Muscle of arm (tissue), 12 donors: ENCODE measurements around the gene SEMA4D. TPM values are rescaled to one million over a fixed set of nuclear protein-coding genes. Genes with fewer than 3 reads are reported as not detected.

Experiments used
- DNase-seq: peaks from one replicate; pipeline ENCODE4 v3.0.0-alpha.2; 2013
- polyA plus RNA-seq, 12 donors: library from polyadenylated mRNA; unstranded; fragments of 120-200 nt; gene quantifications; one replicate each; pipeline ENCODE4 v1.2.1, GENCODE V29; 2013; ENCODE audit not compliant: insufficient read length in 12 of 12

SEMA4D gene
- polyA plus RNA-seq, 12 donors = 12.7 to 36.6 (median 23.6) TPM; not detected in 1

DNA sequence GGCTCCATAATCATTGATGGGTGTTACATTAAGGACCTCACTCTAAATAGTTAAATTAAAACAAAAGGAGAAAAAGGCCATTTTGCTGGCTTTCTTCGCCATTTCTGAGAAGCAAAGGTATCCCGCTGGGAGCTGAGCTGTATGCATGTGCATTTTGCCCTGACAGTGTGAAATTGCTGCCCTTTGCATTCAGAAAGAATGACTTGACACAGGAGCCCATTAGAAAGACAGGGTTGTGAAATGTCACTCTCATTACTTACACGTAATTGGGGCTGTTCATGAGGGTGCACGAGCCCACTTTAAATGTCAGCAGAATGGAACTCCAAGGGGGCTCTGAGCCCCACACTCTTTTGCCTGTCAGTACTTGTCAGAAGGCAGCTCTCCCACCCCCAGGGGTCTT, 85.0 kb downstream of the SEMA4D start:
- DNase-seq = no peak

DNA sequence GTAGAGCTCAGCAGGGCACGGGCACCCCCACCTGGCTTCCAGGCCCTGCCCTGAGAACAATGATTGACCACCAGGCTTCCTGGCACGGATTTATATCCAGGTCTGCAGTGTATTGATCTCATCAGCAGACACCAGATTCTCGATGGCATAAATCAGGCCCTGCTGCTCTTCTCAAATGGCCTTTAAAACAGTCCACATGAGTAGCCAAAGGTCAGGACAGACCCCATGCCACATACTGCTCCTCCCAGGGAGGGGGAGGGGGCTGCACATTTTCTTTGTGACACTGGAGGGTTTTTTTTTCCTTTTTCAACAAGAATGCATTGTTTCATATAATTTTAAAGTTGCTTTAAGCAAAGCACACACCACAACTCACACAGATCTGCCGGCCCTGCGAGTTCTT, 85.4 kb downstream of the SEMA4D start:
- DNase-seq = no peak

DNA sequence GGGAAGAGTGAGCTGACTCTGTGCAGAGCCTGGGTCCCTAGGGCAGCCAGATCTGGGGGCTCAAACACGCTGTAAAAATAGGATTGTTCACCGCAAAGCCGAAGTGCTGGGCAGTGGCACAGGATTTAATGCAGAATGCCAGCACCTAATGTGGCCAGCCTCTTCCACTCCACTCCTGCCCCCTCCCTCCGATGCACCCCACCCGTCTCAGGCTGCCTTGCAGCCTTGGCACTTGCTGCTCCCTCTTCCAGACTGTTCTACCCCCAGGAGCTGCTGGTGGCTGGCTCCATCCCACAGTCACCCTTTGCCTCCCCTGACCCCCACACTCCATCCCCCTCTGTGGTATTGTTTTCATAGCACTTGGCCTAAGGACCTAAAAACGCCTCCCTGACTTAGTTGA, 86.2 kb downstream of the SEMA4D start:
- no peak for DNase-seq

DNA sequence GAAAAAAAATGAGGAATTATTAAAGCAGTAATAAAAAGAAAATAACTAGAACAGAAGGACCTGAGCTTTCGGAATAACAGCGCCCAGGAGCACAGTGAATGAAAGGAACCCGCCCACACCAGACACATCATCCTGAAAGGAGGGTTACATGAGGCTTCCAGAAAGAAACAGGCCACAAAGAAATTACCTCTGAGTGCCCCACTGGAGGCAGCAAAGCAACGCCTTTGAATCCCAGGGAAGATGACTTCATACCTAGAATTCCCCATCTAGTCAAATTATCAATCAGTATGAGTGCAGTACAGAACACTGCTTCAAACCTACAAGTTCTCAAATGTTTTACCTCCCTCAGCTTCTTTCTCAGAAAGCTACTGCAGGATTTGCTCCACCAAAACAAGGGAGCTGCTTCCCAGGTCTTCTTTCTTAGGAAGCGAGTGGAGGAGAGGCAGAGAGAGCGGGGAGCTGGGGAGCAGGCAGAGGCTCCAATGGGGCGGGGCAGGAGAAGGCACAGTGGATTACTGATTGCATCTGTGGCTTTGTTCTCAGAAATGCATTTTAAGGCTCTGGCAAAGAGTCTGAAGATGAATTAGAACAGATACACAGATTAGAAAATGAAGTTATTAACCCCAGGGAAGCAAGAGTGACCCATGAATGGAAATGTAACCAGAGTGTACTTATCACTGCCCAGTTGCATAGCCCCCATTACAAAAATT, 87.1 kb downstream of the SEMA4D start:
- no peak for DNase-seq

DNA sequence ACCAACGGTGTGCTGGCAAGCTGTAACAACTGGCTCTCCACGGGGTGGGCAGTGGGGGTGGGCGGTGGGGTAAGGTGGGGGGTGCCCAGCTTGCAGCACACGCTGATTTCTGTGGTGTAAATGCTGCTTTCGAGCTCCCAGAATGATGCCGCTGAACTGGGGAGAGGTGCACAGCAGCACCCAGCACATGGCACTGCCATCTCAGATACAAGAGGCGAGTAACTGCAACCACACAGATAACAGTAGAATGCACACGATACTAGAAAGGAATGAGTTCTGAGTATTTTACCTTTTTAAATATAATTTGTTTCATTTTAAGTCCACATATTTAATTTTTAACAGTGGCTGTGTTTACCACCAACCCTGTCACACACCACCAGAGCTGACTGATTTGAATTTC, 87.9 kb downstream of the SEMA4D start:
- DNase-seq = no peak

DNA sequence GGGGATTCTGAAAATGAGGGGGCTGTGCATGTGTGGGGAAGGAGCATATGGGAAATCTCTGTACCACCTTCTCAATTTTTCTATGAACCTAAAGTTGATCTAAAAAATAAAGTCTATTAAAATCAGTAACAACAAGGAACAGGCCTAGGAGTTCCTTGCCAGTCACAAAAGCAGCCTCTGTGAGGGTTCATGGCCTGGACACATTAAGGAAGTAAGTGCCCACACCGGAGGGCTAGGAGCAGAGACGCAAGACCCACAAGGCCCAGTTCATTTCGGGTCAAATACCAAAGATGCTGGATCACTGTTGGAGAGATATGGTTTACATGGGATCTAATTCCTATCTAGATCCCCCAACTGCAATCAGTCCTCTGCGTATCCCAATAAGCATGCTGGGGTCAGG, 88.4 kb downstream of the SEMA4D start:
- no peak for DNase-seq

DNA sequence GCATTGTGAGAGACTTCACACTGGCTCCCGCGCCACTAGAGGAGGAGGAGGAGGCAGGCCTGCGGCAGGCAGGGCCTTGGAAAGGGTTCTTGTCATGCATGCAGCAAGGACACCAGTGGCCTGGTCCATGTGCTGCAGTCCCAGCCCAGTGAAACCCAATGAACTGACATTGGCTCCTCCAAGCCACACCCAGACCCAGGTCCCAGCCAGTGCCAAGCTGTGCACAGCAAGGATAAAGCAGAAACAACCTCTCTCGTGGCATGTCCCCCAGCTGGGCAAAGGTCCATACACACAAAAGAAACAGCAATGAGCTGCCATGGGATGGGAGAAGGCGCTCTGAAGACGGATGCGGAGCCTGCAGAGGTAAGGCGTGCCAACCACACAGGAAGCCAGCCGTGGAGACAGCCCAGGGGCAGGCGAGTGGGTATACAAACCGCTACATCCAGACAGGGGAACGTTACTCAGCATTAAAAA, 89.2 kb downstream of the SEMA4D start:
- DNase-seq = no peak

DNA sequence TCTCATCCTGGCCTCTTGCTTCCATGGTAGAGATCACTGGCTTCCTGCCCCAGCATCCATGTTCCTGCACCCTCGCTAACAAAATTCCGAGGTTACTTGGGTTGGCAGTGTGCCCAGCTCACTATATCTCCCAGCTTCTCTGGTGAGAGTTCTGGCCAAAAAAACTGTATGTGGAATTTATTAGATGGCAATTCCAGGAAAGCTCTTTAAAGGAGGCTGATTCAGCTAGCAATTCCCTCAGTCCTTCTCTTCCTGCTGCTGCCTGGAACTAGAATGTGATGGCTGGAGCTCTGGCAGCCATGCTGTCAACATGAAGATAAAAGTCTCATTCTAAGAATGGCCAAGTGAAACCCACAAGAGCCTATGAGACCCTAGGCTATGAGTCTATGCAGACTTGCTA, 90.8 kb downstream of the SEMA4D start:
- no peak for DNase-seq

DNA sequence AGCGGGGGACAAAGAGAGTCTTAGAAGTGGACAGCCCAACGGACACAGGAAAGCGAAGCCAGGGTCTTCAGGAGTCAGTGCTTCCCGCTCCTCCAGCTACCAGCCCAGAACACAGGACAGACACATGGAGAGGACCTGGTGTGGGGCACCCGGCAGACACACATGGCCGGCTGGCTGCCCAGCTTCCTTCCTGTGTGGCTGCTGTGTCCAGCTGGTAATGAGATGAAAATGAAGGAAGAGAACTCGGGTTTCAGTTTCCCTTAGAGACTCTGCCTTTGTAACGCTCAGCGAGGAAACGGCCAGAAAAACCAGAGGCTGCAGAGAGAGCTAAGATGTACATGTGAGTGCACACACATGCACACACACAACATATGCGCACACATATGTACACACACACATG, 92.1 kb downstream of the SEMA4D start:
- peak; percentile 53 for DNase-seq

DNA sequence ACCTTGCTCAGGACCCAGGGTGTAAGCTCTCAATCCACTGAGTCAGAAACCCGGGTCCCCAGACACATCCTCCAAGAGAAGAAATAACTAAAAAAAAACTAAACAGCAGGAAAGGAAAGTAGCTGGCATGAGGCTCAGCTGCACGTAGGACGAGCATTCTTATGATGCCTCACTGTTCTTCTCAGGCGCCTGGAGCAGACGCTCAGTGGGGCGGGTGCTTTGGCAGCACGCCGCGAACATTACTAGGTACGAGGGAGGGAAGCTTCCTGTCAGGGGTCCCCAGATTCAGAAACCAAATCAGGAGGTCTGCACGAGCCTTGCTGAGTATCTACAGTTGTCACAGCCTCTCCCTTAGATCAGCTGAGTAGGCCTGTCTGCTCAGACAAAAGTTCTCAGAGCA, 93.8 kb downstream of the SEMA4D start:
- no peak for DNase-seq

DNA sequence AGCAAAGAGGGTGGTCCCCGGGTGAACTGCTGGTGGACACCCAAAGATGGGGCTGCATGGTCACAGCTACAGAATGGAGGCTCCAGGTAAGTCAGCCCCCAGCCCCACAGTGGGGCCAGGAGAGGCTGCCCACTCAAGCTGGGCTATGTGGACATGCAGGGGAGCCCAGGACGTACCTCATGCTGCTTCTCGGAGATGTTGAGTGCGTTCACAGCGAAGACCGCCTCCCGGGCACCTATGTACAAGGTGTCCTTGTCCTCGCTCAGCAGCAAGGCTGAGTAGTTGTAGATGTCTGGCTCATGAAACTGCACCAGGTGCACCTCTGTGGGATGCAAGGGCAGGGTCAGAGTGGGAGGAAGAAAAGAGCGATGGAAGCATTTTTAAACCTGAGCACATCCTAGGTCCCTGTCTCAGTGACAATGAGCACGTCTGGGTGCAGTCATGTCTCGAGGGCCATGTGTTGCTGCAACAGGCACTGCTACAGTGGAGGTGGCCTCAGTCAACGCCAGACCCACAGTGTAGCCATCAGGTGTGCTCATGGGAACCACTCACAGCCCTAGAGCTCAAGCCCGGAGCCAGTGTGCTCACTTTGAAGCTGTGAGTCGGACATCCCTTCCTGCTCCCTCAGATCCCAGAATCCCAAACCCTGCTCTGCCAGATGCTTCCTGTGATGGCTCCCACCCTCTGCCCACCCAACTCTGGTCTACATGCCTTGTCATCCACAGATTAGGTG, 95.1 kb downstream of the SEMA4D start:
- DNase-seq = no peak

DNA sequence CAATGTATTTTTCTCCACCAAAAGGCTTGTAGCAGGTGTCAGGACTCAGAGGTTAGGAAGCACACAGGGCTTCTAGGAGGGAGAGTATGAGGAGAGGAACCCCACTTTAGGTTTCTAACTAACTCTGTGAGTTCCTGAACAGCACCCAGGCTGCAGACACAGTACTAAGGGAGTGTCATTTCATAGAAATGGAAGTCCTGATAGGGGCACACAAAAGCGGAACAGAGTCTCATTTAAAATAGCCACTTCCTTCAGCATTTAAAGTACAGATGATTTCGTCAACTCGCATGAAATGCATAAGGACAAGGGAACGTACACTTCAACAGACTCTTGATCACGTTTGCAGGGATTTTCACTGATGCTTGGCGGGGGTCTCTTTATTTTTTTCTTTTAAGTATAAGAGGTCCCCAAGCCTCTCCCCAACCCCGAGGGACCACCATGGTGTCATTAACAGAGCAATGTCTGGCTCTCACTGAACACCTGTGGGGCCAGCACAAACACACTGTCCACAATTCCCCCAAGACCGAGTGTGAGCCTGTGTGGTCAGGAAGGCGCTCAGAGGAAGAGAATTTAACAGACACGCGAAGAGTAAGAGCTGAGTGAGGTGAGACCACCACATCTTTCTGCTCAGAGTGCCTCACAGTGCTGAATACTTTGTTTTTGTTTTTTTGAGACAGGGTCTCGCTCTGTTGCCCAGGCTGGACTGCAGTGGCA, 97.4 kb downstream of the SEMA4D start:
- DNase-seq = no peak

DNA sequence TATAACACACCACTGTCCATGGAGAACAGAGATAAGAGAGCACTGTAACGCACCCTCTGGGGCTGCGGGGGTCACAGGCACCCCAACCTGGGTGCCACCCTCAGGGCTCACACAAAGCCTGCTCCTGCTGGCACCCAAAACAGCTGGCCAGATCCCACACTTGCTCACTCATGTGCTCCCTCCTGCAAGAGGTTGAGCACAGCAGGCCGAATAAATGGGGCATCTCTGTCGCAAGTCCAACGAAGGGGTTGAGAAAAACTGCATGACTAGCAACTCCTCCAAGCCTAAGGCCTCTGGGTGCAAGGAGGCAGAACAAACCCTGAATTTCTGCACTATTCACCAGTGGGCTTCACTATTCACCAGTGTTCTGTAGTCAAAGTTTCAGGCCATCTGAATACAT, 99.3 kb downstream of the SEMA4D start:
- DNase-seq = no peak

DNA sequence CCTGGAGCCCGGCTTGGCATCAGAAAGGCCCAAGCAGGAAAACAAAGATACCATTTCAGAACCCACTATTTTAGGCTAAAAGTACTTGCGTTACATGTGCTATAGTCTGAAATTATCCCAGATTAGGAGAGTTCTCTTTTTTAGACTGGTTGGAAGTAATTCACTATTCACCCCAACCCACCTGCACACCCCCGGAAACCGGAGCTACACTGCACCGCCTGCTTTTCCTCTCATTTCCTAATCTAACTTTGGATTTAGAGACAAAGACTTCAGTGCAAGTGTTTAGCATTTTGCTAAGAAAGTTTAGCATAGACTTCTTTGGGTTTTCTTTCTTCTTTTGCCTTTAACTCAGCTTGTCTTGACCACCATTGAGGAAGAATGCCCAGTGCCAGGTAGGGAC, 100.4 kb downstream of the SEMA4D start:
- DNase-seq = no peak

DNA sequence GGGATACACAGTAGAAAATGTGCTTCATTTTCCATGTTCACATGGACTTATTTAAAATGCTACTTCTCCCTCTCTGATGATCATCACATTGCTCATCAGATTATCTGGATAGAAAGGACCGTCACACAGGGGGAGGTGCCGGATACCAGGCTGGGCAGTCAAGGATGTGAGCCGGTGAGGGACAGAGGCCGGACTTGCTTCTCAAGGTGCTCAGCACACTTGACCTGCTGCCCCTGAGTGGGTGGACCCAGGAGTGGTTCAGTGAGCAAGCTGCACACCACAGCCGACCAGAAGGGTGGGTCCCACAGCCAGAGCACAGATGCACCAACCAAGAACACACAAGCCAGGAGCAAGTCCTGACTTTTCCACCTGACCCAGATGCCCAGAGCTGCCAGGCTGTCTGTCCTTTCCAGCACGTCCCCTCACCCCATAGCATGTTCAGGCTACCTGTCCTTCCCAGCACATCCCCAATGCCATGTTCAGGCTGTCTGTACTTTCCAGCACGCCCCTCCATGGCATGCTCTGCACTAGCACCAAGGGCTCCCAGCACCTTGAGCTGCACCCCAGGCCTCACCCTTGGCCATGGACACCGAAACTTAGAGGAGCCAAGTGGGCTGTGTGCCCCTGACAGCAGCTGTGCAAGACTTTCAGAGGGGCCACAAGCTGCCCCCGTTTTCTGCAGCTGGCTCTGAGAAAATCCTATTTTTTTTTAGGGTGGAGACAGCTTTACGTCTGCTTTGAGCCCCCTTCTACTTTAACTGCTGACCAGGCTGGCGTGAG, 101.8 kb downstream of the SEMA4D start:
- DNase-seq = no peak

DNA sequence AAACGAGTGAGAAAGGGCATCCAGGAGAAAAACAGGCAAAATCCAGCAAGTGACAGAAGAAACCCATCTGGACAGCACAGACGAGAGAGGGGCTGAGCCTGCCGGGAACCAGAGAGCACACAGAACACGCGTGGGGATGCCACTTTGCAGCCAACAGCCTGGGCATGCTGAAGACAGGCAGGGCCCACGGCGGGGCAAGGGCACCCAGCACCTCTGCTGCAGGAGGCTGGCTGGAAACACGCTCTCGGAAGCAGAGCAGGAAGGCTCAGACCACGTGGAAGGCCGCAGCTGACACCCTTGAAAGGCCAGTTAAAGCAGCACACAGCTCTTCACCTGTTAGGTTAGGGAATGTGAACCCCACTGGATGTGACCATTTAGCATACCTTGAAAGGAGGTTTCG, 103.5 kb downstream of the SEMA4D start:
- no peak for DNase-seq

DNA sequence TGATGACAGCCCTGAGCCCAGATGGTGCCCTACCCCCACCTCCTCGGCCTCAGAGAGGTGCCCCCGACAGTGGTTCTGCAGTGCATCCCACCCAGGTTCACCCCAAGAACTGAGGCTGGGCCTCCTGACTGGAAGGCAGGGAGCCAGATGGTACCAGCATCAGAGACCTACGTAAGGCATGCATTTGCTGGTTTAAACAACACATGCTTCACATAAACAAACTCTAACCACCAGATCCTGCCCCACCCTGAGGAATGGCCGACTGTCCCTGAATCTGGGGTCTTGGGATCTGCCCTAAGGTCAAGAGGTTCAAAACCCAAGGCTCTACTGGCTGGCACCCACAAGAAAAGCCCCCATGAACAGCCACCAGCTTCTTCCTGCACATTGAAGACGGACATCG, 106.3 kb downstream of the SEMA4D start:
- DNase-seq = no peak

DNA sequence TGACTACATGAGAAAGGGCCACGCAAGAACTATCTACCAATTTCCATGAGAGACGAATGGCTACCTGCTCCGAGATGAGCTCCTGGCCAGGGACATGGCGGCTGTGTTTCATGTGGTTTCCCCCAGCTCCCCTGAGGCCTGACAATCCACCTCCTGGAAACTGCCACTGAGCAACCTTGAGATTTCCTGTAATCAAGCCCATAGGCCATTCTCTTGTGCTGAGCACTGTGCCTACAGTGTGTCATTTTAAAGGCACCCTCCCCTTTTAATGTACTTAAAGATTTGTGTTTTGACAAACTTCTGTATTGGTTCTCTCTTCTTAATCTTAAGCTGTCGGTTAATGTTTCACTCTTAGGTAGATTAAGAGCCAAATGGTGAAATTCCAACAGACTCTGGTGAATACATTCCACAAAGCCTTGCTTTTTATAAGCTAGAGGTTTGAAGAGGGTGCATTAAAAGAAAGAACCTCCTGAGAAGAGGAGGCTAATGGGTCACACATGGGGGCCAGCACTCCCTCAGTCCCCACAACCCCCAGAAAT, 107.3 kb downstream of the SEMA4D start:
- DNase-seq = no peak

DNA sequence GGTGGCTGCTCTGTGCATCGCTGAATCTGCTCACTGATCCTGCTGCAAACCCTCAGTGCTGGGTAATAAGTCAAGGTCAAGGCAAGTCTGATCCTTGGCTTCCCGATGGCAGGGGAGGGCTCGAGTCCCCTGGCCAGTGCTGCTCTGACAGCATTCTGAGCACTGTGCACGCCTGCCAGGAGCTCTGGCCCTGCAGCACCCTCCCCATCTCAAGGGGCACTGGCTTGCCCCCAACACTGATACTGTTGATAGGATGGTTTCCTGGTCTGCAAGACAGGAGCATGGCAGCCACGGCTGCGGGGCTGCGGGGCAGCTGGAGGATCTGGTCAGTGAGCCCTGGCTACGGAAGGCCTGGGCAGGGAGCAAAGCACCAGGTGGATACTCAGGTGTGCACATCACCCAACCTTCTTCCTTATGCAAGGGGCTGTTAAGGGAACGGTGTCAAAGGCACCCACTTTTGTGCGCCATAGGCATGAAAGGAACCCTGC, 107.8 kb downstream of the SEMA4D start:
- no peak for DNase-seq

DNA sequence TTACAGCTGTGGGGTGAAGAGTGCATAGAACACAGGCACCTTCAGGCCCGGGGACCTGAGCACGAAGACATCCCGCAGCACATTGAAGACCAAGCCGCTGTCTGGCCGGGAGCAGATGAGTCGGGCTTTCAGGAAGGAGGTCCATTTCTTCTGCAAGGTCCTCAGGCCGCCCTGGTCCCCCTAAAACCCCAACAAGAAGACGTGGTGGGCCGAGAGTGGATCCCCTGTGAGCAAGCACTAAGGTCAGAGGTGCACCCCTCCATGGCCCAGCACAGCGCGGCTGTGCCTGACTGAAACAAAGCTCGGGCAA, 109.1 kb downstream of the SEMA4D start:
- no peak for DNase-seq

DNA sequence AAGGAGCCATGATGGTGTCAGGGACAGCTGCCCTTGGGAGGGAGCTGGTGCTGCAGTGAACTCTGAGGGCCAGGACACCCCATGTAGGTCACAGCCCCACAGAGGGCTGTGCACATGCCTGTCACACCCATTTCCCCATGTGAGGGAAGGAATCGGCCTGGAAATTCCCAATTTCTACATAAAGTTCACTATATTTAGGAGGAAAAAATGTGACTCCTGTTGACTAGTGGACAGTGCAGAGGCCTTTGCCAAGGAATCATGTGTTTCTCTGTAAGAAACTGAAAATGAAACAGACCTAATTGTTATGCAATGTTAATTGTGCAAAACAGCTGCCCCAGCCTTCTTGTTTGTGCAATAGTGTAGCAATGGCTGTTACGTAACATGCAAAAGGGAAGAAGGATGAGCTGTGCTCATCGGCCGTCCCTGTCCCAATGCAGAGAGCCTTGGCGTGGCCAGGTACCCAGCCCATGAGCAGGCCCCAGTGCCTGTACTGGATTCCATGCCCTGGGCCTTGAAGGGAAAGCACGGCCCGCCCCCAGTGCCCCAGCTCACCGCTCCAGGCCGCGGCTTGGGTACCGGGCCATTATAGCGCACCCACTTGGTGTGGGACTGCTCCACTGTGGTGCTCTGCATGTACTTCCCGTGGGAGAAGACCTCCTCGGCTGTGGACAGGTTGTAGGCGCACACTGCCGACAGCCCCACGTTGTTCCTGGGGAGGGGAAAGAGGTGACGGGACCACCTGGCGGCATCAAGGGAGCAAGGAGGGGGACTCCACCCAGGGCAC, 109.6 kb downstream of the SEMA4D start:
- peak; percentile 23 for DNase-seq
